Tibial nerve (tissue), 4 donors: Measurements from ENCODE around the gene DYRK1A. TPM values are rescaled to one million over a fixed set of nuclear protein-coding genes. Genes with fewer than 3 reads are reported as not detected.

Experiments used
- DNase-seq, 2 donors: peaks; one replicate each; pipeline ENCODE4 v3.0.0-alpha.2; 2019; ENCODE audit warnings: low spot score in 2 of 2
- H3K27ac ChIP-seq, 4 donors: fragments of 200-600 bp; sonication (generic) in 3 of 4; one replicate each; pipeline ENCODE4 v1.5.1; 2017 to 2019; ENCODE audit warnings: mild to moderate bottlenecking in 1 of 4
- H3K27me3 ChIP-seq, 2 donors: fragments of 200-600 bp; sonication (generic) in 1 of 2; one replicate each; pipeline versions ENCODE4 v1.5.1 to v1.6.0; 2017 to 2019
- H3K36me3 ChIP-seq, 3 donors: fragments of 200-600 bp; sonication (generic); one replicate each; pipeline ENCODE4 v1.5.1; 2018 to 2019
- H3K4me1 ChIP-seq, 4 donors: fragments of 200-600 bp; sonication (generic) in 3 of 4; one replicate each; pipeline ENCODE4 v1.5.1; 2017 to 2019
- H3K4me3 ChIP-seq, 4 donors: fragments of 200-600 bp; sonication (generic) in 3 of 4; one replicate each; pipeline ENCODE4 v1.5.1; 2017 to 2019; ENCODE audit warnings: mild to moderate bottlenecking in 1 of 4, moderate library complexity in 1 of 4
- H3K9me3 ChIP-seq, 4 donors: fragments of 200-600 bp; sonication (generic) in 3 of 4; one replicate each; pipeline ENCODE4 v1.5.1; 2017 to 2019
- EP300 ChIP-seq, 2 donors: sonication (generic); formaldehyde crosslinking; IDR thresholded peaks; one replicate each; pipeline ENCODE4 v1.6.1; 2017; ENCODE audit warnings: antibody characterized with exemption in 2 of 2, mild to moderate bottlenecking in 1 of 2
- POLR2A ChIP-seq, 2 donors: fragments of 450-650 bp; IDR thresholded peaks; one replicate each; pipeline ENCODE4 v1.6.1; 2017; ENCODE audit warnings: antibody characterized with exemption in 2 of 2, mild to moderate bottlenecking in 2 of 2, moderate library complexity in 2 of 2
- WGBS, 2 donors: methylation state at CpG; one replicate each; pipeline ENCODE4 v1.1.5; 2018; 5-methylcytosine and 5-hydroxymethylcytosine counted together
- total RNA-seq, 4 donors: library from RNA; depleted of rRNA; stranded (reverse); fragments of >200 nt; gene quantifications; one replicate each; pipeline ENCODE4 v1.1.0, GENCODE V29; 2016
- TF ChIP-seq, protein P1 (sequence below), 5 experiments: fragments of 200-600 bp in 3 of 5; fragments of 450-650 bp in 2 of 5; sonication (generic) in 3 of 5; IDR thresholded peaks; one replicate each; pipeline ENCODE4 v1.5.1; 2016 to 2019; ENCODE audit warnings: antibody characterized with exemption in 5 of 5, mild to moderate bottlenecking in 3 of 5, moderate library complexity in 2 of 5

Gene DYRK1A
- total RNA-seq, 4 donors from 2014 or later, result 65.8 to 81.6 (median 68.2) TPM

DNA sequence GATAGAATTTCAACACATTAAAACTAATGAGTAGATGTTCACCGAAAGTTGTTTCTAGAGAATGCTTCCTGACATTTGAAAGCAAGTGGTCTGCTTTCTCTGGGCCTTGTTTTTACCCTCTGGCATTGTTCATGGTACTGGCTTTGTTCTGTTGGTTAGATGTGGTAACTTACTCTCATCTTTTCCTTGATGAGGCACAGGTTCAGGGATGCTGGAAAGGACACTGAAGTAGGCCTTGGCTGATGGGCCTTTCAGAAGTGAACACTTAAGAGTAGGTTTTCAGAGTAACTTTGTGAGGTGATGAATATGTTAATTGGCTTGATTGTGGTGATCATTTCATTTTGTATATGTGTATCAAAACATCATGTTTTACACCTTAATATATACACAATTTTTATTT, 55.8 kb downstream of the DYRK1A start:
- Histone ChIP-seq H3K4me1 (peaks cover 3 to 67% (median 9%) of the 10 kb centered on the region in 4 donors), H3K36me3 (no peaks in the 10 kb centered on the region), H3K4me3 (no peak overlapping the region), H3K27ac (no peak overlapping the region), H3K9me3 (no peaks in the 10 kb centered on the region), H3K27me3 (no peaks in the 10 kb centered on the region)
- WGBS, 2 donors, result 85 to 93% methylated on average over 1 of the region's 1 CpG
- TF ChIP-seq POLR2A (IDR thresholded peaks at IDR 0.05) (no peak), EP300 (IDR thresholded peaks at IDR 0.05) (no peak)
- TF ChIP-seq, protein P1, sequence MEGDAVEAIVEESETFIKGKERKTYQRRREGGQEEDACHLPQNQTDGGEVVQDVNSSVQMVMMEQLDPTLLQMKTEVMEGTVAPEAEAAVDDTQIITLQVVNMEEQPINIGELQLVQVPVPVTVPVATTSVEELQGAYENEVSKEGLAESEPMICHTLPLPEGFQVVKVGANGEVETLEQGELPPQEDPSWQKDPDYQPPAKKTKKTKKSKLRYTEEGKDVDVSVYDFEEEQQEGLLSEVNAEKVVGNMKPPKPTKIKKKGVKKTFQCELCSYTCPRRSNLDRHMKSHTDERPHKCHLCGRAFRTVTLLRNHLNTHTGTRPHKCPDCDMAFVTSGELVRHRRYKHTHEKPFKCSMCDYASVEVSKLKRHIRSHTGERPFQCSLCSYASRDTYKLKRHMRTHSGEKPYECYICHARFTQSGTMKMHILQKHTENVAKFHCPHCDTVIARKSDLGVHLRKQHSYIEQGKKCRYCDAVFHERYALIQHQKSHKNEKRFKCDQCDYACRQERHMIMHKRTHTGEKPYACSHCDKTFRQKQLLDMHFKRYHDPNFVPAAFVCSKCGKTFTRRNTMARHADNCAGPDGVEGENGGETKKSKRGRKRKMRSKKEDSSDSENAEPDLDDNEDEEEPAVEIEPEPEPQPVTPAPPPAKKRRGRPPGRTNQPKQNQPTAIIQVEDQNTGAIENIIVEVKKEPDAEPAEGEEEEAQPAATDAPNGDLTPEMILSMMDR (IDR thresholded peaks at IDR 0.05), result no peak
- no peak for DNase-seq

DNA sequence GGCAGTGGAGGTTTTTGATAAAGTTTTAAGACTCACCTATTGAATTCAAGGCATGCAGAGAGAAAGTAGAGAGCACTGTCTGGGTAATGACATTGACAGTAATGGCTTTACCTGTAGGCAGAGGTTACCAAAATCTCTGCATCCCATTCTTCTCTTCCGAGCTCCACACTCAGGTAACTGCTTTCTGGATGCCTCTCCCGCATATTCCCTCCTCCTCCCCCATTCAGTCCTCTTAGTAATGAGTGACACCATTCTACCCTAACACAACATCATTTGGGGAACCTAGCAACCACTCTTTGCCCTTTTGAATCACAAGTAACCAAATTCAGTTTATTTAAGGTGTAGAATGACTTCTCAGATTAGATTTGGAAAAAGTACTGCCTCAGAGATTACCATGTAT, 56.5 kb downstream of the DYRK1A start:
- Histone ChIP-seq H3K27ac (no peak overlapping the region), H3K4me1 (peaks cover 3 to 62% (median 9%) of the 10 kb centered on the region in 4 donors), H3K4me3 (no peak overlapping the region), H3K27me3 (no peaks in the 10 kb centered on the region), H3K36me3 (no peaks in the 10 kb centered on the region), H3K9me3 (no peaks in the 10 kb centered on the region)
- TF ChIP-seq, protein P1 (IDR thresholded peaks at IDR 0.05), result no peak
- TF ChIP-seq POLR2A (IDR thresholded peaks at IDR 0.05), result no peak
- no peak for TF ChIP-seq EP300 (IDR thresholded peaks at IDR 0.05)
- WGBS, 2 donors, result 44 to 48% methylated on average over 2 of the region's 2 CpGs
- DNase-seq, result no peak

DNA sequence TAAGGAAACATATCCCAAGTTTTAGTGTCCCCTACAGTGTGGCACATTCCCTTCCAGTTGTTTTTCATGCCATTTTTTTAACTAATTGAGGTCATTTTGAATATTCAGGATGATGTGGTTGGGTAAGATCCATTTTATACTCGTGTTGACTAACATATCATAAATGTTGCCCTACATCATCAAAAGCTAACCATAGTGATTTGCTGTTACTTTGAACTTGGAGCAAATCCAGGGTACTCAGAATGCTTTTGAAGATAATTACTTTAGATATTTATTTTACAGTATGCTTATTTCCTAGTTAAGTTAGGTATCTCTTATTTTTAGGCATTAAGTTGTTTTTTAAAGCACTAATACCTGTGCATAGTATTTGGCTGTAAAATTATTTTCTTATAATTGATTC, 57.8 kb downstream of the DYRK1A start:
- WGBS, 2 donors, result 45 to 53% methylated on average over 1 of the region's 1 CpG
- no peak for DNase-seq
- no peak overlapping the region for H3K27ac ChIP-seq
- H3K36me3 ChIP-seq, result peaks cover 0 to 4% (median 0%) of the 10 kb centered on the region in 3 donors
- TF ChIP-seq POLR2A (IDR thresholded peaks at IDR 0.05), result no peak
- TF ChIP-seq, protein P1 (IDR thresholded peaks at IDR 0.05), result no peak
- no peak for TF ChIP-seq EP300 (IDR thresholded peaks at IDR 0.05)
- peaks cover 3 to 50% (median 9%) of the 10 kb centered on the region in 4 donors for H3K4me1 ChIP-seq
- no peaks in the 10 kb centered on the region for H3K27me3 ChIP-seq
- no peak overlapping the region for H3K4me3 ChIP-seq
- H3K9me3 ChIP-seq, result no peaks in the 10 kb centered on the region

DNA sequence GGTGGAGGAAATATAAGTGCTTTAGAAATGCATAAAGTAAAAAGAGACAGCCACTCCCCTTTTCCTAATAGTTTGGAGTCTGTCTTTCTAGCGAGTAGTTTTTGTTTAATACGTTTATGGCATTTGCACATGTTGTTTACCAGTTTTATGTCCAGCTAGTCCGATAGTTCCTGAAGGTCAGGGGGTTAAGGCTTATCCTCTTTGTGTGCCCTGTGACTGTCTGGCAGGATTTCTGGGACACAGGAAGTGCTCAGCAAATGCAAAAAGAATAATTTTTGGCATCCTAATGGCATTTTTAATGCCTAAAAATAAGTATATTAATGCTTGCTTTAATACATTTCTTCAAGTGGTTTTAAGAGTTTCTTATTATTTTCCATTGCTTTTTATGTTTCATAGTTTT, 58.4 kb downstream of the DYRK1A start:
- no peak overlapping the region for H3K4me3 ChIP-seq
- H3K9me3 ChIP-seq, result no peaks in the 10 kb centered on the region
- peaks cover 0 to 6% (median 0%) of the 10 kb centered on the region in 3 donors for H3K36me3 ChIP-seq
- no peak overlapping the region for H3K27ac ChIP-seq
- no peaks in the 10 kb centered on the region for H3K27me3 ChIP-seq
- TF ChIP-seq EP300 (IDR thresholded peaks at IDR 0.05) (no peak), POLR2A (IDR thresholded peaks at IDR 0.05) (no peak)
- TF ChIP-seq, protein P1 (IDR thresholded peaks at IDR 0.05), result no peak
- peaks cover 3 to 48% (median 9%) of the 10 kb centered on the region in 4 donors for H3K4me1 ChIP-seq
- 18 to 22% methylated on average over 3 of the region's 3 CpGs for WGBS, 2 donors
- DNase-seq, result no peak

DNA sequence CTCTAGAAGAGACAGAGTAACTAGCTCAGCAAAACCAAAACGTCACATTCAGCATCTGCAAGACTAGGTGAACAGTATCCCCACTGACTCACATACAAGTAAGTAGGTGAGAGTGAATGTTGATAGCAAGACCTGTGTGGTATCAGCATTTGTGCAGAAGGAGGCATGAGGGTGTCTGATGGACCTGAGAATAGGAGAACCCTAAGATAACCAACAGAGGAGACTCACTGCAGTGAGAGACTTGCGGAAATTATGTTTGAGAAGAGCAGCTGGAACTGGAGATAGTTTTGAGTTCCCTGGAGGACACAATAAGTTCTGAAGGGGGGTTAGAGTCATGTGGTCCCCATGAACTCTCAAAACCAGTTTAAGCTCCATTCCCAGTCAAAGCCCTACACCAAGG, 59.1 kb downstream of the DYRK1A start:
- Histone ChIP-seq H3K4me3 (no peak overlapping the region), H3K27ac (no peak overlapping the region), H3K36me3 (peaks cover 0 to 6% (median 0%) of the 10 kb centered on the region in 3 donors), H3K9me3 (no peaks in the 10 kb centered on the region), H3K4me1 (peaks cover 3 to 49% (median 11%) of the 10 kb centered on the region in 4 donors), H3K27me3 (no peaks in the 10 kb centered on the region)
- TF ChIP-seq POLR2A (IDR thresholded peaks at IDR 0.05), result no peak
- no peak for TF ChIP-seq EP300 (IDR thresholded peaks at IDR 0.05)
- TF ChIP-seq, protein P1 (IDR thresholded peaks at IDR 0.05), result no peak
- 93% methylated on average over 2 of the region's 2 CpGs for WGBS, 2 donors
- DNase-seq, result no peak
